ENCODE data around the gene CKB.

The CKB gene

GRCh38 chr14:103547455-103547940 lies 24.9 kb upstream of the CKB start:
- TF ChIP-seq CTCF (IDR thresholded peaks at IDR 0.05; ENCODE audit: insufficient read depth, low read length, poor library complexity, severe bottlenecking) = no peak
- no peaks in the 10 kb centered on the region for H3K36me3 ChIP-seq (ENCODE audit: control insufficient read depth, insufficient read depth, low read length)

GRCh38 chr14:103546652-103547454 lies 24.2 kb upstream of the CKB start:
- DNase-seq (ENCODE audit: extremely low read depth, insufficient read length) = peak; percentile 67

More at GRCh38 chr14:103547455-103547940, 24.9 kb upstream of the CKB start:
- Histone ChIP-seq H3K4me3 (replicated peaks; ENCODE audit: low read depth, low read length) (no peak overlapping the region), H3K27me3 (replicated peaks; ENCODE audit: control insufficient read depth, insufficient read depth, low read length) (no peaks in the 10 kb centered on the region)
- no peak for DNase-seq (ENCODE audit: extremely low read depth, insufficient read length)

GRCh38 chr14:103545915-103546651 lies 23.5 kb upstream of the CKB start:
- DNase-seq (ENCODE audit: extremely low read depth, insufficient read length) = no peak

More at GRCh38 chr14:103546652-103547454, 24.2 kb upstream of the CKB start:
- H3K4me3 ChIP-seq (replicated peaks; ENCODE audit: low read depth, low read length) = no peak overlapping the region
- peak; percentile 88 for TF ChIP-seq CTCF (IDR thresholded peaks at IDR 0.05; ENCODE audit: insufficient read depth, low read length, poor library complexity, severe bottlenecking)
- H3K36me3 ChIP-seq (ENCODE audit: control insufficient read depth, insufficient read depth, low read length) = no peaks in the 10 kb centered on the region
- no peaks in the 10 kb centered on the region for H3K27me3 ChIP-seq (replicated peaks; ENCODE audit: control insufficient read depth, insufficient read depth, low read length)

GRCh38 chr14:103545219-103545914 lies 22.7 kb upstream of the CKB start:
- no peak for DNase-seq (ENCODE audit: extremely low read depth, insufficient read length)

More at GRCh38 chr14:103545915-103546651, 23.5 kb upstream of the CKB start:
- Histone ChIP-seq H3K36me3 (ENCODE audit: control insufficient read depth, insufficient read depth, low read length) (no peaks in the 10 kb centered on the region), H3K4me3 (replicated peaks; ENCODE audit: low read depth, low read length) (no peak overlapping the region), H3K27me3 (replicated peaks; ENCODE audit: control insufficient read depth, insufficient read depth, low read length) (no peaks in the 10 kb centered on the region)
- TF ChIP-seq CTCF (IDR thresholded peaks at IDR 0.05; ENCODE audit: insufficient read depth, low read length, poor library complexity, severe bottlenecking) = no peak

More at GRCh38 chr14:103545219-103545914, 22.7 kb upstream of the CKB start:
- no peaks in the 10 kb centered on the region for H3K36me3 ChIP-seq (ENCODE audit: control insufficient read depth, insufficient read depth, low read length)
- no peak overlapping the region for H3K4me3 ChIP-seq (replicated peaks; ENCODE audit: low read depth, low read length)
- TF ChIP-seq CTCF (IDR thresholded peaks at IDR 0.05; ENCODE audit: insufficient read depth, low read length, poor library complexity, severe bottlenecking) = no peak
- H3K27me3 ChIP-seq (replicated peaks; ENCODE audit: control insufficient read depth, insufficient read depth, low read length) = no peaks in the 10 kb centered on the region

Data from GM06990 (cell line).